Activated naive CD8-positive, alpha-beta T cell treated with anti-CD3 and anti-CD28 coated beads, Interleukin-2, amount 50 U/mL, for 16 hours (primary cell): Measurements from ENCODE around the gene PTPRR.

Experiments used
- DNase-seq: peaks from one replicate; pipeline ENCODE4 v3.0.0-alpha.2; 2020; ENCODE audit warnings: low read depth, low spot score

Gene PTPRR

DNA sequence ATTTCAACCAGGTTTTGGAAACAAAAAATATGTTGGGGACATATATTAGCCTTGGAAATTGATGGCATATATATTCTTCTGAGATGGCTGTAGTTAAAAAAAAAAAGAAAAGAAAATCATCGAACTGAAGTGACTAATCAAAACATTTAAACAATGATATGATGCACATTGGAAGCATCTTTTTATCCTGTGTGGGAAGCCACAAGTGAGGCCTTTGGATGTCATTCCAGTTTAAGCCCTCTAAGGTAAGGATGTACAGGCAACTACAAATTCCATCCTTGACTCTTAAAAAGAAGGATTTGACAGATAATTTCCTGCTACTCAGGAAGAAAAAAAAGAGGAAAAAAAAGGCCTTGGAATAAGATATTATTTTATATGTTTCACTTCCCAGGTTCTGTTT lies 273.7 kb downstream of the PTPRR start:
- DNase-seq, result no peak

DNA sequence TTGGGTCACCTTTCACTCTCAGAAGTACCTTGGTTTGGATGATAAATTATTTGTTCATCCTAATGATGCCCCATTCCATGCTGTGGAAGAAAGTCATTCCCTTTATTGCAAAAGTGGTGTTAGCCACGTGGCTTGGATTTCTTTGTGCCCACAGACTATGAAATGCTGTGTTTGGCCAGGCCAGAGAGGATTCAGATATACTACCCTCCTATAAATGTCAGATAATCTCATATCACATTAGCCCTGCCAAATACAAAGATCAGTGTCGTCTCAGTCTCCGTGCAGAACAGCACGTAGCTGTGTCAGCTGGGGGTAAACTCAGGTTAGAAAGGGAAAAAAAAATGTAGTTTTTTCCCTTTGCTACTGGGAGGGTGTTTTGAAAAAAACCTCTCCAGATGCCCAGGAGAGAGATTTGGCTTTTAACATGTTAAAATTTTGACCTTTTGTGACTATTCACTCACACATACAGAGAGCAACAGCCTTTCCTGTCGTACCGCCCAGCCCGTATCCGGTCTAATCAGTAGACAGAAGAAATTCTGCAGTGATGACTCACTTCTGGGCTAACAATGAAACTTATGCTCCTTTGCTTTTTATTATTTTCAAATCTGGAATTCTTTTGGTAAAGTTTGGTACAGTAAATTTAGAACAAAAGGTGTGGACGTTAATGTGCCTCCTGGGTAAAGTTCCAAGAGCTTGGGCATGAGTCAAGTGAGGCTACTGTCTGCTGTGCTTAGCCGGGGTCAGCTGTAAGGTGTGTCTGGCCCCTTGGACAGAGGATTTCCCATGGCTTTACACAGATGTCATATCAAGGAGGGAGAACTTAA lies 274.8 kb downstream of the PTPRR start:
- no peak for DNase-seq

DNA sequence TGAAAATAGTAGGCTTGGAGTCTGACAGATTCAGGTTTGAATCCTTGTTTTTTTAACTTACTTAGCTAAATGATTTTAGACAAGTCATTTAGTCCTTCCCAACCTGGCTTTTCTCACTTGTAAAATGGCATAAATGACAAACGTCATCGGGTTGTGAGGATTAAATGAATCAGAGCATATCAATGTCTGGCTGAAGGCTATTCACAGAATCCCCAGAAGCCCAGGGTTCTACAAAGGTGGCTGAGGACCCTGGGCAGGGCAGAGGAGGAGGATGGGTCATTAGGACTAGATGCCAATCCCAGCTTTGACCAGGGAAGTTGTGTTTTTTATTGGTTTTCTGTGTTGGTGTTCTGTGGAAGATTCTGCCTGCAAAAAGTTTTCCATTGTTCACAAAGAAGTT lies 275.7 kb downstream of the PTPRR start:
- DNase-seq, result no peak

DNA sequence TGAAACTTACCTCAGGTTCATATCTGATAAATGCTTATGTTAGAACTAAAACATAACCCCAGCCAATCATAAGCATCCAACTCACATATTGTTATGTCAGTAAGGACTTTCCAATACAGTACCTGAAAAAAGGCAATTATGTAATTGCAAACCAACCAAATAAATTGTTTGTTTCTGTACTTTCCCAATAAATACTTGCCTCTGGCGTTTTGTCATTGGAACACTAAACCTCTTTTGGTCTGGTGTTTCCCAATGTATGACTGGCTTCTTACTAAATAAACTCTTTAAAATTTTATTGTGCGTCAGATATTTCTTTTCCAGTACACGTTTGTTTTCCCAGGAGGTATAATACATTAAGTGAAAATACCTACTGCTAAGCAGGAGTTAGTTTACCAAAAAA lies 276.6 kb downstream of the PTPRR start:
- no peak for DNase-seq

DNA sequence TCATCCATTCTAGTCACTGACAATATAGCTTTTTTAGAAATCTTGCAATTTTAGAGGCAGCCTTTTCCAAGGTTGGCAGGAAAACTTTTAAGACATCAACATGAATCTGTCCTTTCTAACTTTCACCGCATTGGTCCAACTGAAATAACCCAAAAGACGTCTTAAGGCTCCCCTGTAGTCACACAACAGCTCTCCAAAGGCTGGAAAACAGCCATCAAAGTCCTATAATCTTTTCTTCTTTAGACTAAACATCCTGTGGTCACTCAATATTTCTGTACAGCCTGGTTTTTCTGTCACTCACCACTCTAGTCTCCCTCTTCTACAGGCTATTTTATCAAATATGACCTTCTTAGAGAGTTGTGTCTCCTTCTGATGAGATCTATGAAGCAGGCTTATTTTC lies 278.8 kb downstream of the PTPRR start:
- no peak for DNase-seq

DNA sequence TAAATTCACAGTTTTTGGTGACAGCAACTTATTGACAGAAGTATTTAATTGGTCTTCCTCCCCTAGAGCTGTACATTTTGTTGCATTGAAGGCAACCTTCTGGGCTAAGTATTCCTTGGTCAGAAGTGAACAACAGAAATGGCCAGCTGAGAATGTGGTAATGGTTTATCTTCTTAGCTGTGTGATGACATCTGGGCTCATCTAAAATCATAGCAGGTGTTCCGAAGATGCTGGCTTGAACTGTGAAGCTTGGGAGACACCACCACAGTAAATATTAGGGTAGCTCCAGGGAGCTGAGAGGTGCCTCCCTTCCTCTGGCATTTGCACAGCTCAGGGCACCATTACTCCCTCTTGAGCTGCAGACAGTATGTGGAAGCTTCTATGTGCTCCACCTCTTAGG lies 279.6 kb downstream of the PTPRR start:
- no peak for DNase-seq

DNA sequence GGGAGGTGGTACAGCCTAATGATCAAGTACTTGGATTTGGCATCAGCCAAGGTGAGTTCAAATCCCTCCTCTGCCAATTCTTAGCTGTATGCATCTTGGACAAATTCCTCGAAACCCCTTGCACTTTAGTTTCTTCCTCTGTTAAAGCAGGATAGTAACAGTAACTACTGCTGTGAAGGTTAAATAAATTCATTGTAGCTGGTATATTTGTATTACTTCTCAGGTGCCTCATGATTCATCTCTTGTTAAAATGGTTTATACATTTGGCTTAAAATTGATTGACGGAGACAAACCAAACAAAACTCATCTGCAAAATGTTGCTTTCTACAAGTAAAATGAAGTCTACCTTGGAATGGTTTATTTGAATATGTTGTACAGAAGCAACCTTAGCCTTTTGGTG lies 281.0 kb downstream of the PTPRR start:
- DNase-seq, result no peak

DNA sequence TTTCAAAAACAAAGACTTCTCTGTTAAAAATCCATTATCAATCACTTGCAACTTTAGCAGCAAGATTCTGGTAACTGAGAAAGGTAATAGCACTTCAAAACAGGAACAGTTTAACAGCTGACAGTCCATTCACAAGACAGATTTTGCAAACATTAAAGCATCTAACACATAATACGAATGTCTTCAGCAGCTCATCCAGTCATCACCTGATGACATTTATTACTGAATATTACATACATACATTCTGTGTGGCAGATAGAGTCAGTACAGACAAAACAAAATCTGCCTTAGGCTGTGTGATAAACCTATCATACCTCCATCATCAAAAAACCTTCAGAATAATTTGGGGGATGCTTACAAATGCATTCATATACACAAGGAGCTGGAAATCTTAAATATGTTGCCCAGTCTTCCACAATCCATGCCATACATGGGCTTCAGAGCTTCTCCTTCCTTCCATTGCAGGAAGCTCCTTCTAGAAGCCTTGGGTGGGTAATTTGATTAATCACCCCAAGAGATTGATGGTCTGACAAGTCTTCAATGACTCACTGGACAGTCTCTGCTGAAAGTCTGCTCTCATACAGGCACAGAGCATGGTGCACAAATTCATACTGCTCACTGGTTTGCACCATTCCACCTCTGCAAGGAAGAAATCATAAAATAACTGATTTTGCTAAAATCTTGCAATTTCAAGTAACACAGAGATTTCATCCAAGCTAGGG lies 281.7 kb downstream of the PTPRR start:
- no peak for DNase-seq

DNA sequence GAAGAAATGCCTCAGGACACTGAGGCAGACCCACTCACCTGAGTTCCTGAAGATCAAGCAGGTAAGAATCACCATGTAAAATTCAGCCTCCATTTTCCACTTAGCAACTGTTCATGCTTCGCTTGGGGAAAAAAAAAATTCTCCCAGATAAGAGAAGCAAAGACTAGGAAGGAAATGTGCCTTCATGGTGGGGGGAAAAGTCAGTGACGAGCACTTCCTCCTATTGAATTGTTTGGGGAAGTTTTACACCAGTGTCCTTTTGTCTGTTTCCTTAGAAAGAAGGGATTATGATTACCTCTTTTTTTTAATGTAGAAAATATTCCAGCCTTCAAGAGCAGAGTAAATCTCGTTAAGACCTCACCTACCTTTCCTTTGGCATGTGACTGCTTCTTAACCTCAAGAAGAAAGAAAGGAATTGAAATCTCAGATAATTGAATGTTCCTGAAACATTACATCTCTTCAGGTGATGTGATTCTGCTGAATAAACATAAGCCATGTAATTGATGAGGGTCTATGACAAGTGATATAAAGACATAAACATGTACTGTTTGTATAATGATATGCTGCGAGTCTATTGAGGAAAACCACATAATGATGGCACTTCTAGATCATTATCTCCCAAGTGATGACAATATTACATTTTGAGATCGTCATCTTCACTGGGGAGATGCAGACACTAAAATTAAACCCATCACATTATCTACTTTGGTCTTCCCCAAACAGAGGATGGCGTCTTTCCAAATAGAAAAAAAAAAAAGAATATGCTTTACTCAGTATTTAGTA lies 283.0 kb downstream of the PTPRR start, which contains the start of gene PTPRB:
TSS of gene PTPRB (minus strand) at position 127 of the 783 bp plus-strand sequence. CDS start at position 93, 34 bp downstream.
- DNase-seq, result no peak

DNA sequence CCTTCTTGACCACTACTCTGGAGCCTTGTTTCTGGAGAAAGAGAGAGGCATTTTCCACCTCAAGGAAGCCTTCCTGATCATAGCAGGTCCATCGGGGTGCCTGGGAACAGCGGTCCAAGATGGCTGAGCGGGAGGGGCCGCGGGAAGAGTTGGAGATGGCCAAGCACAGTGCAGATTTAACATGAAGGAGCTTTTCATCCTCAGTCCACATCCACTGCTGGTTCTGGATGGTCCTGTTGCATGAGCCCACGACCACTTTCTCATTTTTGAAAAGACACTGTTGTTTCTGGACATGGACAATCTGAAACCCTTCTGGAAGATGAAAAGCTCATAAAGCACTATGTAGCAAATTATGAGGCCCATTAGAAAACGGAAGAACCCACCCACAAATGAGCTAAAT lies 284.8 kb downstream of the PTPRR start:
- no peak for DNase-seq

DNA sequence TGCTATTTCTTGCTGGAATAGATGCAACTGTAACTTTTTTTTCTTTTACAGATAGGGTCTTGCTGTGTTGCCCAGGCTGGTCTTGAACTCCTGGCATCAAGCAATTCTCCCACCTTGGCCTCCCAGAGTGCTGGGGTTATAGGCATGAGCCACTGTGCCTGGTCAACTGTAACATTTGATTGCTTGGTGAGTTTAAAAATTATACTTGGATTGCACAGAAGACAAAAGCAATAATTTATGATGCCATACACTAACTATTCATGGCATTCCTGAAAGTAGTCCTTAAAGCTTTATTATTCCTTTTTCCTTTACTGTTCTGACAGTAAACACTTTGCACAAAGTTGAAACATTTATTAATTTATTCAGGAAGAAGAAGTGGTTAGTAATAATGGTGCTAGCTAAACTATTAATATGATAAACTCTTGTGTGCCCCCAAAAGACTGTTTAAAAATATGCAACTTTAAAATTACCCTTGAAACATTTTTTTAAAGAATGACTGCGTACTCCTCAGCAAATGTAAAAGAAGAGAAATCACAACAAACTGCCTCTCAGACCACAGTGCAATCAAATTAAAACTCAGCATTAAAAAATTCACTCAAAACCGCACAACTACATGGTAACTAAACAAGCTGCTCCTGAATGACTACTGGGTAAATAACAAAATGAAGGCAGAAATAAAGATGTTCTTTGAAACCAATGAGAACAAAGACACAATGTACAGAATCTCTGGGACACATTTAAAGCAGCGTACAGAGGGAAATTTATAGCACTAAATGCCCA lies 291.6 kb downstream of the PTPRR start:
- no peak for DNase-seq

DNA sequence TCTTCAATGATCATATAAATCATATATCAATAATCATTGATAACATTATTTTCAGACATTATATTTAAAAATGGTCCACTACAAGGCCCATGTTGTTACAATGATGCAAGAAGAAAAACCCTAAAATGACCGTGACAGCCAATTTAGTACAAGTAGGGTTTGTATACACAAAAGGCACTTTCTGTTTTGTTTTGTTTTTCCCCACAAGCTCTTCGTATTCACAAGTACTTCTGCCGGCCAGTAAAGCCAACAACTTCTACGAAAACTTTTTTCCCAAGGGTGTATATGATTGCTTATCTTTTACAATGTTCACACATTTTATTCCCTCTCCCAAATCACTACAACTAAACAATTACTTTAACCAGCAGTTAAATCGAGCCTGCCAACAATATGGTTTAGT lies 292.9 kb downstream of the PTPRR start:
- DNase-seq, result no peak

DNA sequence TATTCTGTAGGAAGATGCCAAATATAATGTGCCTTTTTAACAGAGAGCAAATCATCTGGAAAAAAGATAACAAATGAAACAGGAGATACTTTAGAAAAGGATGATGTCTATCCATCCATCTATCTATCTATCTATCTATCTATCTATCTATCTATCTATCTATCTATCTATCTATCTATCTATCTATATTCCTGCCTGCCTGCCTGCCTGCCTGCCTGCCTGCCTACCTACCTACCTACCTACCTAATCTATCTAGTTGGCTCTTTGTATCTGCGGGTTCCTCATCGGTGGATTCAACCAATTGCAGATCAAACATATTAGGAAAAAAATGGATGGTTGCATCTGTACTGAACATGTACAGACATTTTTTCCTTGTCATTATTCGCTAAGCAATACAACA lies 294.4 kb downstream of the PTPRR start:
- no peak for DNase-seq

DNA sequence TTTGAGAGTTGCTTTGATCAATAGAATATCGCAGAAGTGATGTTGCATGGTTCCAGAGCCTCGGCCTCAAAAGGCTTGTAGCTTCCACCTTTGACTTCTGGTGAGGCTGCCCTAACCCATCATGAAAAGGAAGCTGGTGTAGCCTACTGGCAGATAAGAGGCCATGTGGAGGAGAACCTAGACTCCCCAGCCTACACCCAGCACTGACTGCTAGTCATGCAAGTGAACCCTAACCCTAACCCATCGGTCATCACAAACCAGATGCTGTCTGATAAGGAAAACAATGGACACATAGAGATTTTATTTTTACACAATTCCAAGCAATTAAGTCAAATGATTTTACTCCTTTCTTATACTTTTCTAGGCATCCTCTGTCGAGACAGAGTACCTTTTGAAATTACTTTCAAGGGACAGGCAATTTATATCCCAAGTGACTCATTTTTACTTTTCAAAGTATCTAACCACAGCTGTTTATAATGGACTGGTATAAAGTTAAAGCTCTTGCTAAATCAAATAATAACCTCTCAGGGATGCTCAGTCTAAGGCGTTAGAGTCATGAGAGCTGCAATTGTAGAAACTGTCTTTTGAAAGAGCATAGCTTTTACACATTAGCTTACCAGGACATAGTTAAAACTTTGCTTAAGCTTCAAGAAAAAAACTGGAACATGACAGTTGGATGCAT lies 300.9 kb downstream of the PTPRR start:
- DNase-seq, result no peak

DNA sequence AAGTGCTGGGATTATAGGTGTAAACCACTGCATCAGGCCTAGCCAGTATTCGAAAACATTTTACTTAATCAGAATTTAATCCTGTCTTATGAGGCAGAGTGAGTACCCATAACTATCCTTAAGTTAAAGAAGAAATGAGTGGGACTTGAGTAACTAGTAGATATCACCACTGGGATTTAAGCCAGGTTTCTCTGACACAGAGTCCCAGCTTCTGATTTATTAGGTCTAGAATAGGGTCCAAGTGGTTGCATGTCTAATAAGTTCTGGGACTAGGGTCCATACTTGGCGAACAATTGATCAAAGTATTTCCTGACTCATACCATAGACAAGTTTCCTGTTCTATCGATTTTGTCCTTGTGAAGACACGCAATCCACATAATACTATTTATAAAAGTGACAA lies 302.2 kb downstream of the PTPRR start:
- no peak for DNase-seq

DNA sequence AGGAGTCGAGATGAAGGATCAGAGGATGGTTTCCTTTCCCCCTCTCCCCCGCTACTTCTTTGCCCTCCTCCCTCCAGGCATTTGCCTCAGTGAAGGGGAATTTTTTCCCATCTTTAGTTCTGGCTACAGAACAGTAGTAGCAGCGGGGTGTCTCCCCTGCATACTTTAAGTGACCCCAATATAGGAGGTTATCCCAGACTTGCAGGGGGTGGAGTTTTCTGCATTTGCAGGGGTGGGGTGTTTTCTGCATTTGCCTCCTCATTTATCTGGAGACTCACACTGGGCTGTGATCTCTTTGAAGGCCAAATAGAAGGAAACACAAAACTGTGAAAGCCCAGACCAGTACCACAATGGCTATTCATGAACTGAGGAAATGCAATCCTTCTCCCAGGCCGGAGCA lies 303.1 kb downstream of the PTPRR start:
- DNase-seq, result no peak

DNA sequence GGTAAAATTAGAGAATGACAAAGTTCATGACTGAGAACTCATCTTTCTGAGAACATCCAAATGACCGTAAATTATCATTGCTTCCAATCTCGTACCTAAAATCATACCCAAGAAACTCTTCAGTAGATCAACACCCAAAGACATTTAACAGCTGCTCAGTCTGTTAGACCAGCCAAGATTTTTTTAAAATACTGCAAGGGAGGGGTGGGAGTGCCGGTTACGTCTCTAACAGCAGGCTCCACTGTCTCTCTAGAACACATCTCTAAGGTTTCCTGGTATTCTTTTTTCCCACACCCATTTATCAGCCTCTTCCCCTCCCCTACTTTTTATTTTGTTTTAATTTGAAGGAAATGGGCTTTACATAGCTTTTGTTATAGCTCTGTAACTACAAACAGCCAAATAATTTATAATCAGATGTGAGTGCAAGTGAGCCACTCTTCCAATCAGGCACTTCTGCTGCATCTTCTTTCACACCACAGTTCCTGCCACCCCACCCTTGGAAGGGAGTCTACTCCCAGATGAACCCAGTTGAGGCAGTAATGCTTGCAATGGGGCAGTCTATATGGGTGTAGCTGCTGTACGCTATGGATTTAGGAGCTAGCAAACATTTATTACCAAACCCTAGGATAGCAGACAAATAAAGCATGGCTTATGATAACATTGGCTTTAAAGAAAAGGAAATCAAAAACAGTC lies 305.2 kb downstream of the PTPRR start:
- no peak for DNase-seq

DNA sequence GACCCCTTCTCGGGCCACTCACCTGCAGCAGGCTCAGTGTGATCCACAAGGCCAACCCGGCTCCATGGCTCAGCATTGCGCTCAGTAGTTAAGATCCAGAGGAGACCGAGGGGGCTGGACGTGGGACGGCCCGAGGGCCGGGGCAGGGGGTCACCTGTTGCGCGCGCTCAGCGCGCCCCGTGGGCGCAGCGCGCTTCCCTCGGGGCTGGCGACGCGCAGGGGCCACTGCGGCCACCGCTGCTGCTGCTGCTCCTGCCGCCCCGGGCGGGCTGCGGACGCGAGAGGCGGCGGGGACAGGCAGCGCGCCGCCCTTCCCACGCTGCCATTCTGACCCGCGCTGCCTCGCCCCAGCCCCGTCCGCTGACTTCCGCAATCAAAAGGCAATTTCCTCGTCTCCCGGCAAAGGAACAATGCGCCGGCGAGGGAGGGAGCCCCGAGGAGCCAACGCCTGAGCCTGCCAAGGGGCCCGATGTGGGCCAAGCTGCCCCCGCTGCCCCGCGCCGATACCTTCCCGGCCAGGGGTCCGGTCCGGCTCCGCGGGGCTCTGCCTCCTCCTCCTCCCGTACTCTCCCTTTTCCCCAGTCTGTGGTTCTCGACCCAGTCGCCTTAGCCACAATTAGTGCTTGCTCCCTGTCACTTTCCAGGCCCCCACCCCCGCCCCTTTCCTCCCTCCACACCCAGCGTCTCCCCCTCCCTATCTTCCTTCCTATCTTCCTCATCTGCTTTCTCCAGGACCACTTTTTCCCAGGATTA lies 310.6 kb downstream of the PTPRR start:
- no peak for DNase-seq

DNA sequence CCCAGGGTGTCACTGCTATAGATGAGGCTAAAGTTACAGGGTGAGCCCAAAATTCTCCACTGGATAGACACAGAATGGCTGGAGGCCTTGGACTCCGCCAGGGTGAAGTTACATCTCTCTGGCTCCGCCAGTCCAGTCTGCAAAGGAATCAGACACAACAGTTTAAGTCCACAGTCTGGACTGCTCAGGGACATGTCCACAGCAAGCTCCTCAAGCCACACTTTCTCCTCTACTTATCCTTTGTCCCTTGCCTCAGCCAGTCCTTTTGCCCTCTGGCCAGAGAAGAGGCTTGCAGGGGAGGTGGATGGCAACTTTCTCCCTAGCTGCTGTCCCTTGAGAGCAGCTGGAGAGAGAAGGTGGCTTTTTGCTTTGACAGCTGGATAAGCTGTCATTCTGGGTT lies 311.3 kb downstream of the PTPRR start:
- DNase-seq, result no peak

DNA sequence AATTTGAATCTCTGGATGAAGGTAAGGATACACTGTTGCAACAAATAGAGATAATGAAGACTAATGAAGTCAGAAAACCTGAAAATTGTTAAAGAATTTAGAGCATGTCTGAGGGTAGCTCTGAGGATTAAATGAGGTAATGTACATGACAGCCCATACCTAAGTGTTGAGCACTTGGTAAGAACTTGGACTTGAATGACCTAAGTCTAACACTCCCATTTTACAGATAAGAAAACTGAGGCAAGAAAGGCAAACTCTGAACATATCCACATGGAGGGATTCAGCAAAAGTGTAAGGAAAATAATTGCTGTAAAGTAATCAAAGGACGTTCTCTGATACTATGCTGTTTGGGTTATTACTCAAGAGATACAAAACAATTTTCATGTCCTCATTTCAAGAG lies 312.4 kb downstream of the PTPRR start:
- DNase-seq, result no peak
